HL-60/S4 (cell line): Measurements from ENCODE around the gene UPK2.

ENCODE experiments used
- in situ Hi-C: fragments of 300-500 bp; cut with MboI; formaldehyde crosslinking; loops from 2 replicates; pipeline ENCODE4 v1.14.3; 2022; ENCODE audit warnings: low sequenced_read_pairs

UPK2 gene

DNA sequence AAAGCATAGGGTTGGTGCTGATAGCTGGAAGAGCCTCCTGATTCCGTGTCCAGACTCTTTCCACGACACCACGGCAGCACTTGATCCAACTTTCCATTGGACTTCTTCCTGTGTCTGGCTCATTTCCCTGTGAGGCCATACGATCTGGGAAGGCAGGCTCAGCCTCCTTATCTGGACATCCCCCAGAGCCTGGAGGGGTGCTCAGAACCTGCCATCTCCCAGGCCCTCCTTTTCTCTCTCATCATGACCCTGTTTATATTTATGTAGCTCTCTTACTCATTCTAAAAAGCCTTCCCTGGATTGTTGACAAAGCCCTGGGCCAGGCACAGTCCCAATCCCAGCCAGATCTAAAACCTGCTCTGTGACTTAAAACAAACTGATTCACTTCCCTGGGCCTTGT lies 22.6 kb upstream of the UPK2 start:
- in situ Hi-C loops = no loop called here

- in situ Hi-C loops = no loop called here
These were observed 20.7 kb upstream of the UPK2 start for GRCh38 chr11:118935376-118935775.

DNA sequence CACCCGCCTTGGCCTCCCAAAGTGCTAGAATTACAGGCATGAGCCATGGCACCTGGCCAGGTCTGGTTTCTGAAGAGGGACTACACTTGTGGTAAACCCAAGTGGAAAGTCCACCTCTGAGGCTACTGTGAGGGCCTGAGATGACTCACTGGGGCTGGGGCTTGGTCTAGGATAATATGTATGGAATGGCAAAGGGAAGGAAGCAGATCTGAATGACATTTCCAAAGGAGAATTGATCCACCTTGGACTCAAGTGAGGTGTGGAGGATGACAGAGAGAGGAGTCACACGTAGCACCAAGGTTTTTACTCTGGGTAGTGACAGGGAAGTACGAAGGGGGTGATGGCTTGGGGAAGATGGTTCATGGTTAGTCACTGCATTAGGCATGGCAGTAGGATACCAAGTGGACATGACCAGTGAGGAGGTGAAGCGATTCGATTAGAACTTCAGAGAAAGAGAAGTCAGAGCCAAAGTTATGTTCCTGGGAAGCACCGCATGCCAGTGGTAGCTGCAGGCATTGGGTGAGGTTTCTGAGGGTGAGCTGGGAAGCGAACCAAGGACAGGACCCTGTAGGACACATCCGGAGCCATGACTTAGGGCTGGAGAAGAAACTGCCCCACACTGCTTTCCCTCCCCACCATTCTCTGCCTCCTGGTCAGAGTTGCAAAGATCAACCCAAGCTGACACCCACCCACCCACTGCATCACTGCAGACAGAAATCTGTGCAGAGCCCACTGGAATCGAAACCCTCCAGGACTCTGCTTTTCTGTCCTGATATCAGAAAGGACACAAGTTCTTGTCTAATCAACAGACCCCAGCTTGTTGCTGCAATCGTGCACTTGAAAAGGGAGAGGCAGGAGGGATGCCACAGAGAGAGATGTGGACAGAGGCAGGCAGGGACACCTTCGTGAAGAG lies 17.4 kb upstream of the UPK2 start:
- in situ Hi-C loops = no loop called here

GRCh38 chr11:118939404-118939915 lies 16.6 kb upstream of the UPK2 start:
- in situ Hi-C loops = no loop called here

- in situ Hi-C loops = no loop called here
These were observed 16.0 kb upstream of the UPK2 start for GRCh38 chr11:118939953-118940598.

DNA sequence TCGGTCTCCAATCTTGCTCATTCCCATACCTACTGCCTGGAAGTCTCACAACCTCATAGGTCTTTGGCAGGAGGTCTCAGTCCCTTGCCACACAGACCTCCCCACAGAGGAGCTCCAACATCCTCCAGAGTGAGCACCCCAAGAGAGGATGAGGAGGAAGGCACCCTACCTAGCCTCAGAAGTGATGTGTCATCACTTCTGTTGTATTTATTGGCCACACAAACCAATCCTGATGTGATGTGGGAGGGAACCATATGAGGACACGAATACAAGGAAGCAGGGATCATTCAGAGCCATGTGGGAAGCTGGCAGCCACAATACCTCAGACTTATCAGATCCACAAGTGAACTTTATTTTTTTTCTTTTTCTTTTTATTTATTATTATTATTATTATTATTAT lies 9.0 kb upstream of the UPK2 start:
- in situ Hi-C loops = no loop called here

DNA sequence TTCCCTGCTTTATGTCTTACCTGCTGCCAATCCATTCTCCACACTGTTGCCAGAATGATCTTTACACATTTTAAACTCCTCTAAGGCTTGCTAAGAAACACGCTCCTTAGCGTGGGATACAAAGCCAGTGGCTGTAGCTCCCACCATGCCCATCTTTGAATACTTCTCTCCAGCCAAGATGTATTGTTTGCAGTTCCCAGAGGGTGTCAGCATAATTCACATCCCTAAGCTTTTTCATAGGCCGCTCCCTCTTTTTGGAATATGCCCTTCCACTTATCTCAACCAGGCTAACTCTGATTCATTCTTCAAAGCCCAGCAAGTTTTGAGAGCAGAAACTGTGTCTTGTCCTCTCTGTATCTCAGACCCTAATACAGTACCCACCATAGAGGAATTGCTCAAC lies 8.1 kb upstream of the UPK2 start:
- in situ Hi-C loops = no loop called here

DNA sequence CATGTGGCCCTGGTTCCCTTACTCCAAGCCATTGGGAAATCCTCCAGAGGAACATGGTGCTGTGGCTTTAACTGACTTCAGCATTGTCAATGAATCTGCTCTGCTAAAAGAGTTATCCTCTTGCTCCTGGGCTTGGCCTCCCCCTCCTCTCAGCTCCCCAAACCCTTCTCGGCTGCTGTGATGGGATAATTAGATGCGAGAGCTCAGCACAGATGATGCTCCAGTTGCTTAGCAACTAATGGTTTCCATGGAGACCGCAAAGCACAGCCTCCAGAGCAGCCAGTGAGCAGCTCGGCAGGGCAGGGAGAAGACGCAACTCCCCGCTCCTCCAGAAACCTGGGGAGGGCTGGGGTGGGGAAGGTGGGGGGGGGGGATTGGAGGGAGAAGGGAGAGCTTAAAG lies 2.8 kb upstream of the UPK2 start:
- in situ Hi-C loops = loop anchor here (25.0 kb wide), 1 partner anchor 266 kb away; the partner anchor contains the start of gene TREH

DNA sequence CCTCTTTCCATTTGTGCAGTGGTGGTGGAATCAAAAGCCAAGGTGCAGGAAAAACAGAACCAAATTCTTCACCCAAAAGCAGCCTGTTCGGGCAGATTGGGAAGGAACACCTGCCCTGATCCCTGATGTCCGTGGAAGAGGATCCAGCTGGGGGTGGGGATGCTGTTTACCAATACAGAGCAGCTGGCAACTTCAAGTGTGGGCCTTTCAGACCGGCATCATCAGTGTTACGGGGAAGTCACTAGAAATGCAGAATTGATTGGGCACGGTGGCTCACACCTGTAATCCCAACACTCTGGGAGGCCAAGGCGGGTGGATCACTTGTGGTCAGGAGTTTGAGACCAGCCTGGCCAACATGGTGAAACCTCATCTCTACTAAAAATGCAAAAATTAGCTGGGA lies 2.1 kb upstream of the UPK2 start:
- in situ Hi-C loops = loop anchor here (25.0 kb wide), 1 partner anchor 267 kb away; the partner anchor contains the start of gene TREH

DNA sequence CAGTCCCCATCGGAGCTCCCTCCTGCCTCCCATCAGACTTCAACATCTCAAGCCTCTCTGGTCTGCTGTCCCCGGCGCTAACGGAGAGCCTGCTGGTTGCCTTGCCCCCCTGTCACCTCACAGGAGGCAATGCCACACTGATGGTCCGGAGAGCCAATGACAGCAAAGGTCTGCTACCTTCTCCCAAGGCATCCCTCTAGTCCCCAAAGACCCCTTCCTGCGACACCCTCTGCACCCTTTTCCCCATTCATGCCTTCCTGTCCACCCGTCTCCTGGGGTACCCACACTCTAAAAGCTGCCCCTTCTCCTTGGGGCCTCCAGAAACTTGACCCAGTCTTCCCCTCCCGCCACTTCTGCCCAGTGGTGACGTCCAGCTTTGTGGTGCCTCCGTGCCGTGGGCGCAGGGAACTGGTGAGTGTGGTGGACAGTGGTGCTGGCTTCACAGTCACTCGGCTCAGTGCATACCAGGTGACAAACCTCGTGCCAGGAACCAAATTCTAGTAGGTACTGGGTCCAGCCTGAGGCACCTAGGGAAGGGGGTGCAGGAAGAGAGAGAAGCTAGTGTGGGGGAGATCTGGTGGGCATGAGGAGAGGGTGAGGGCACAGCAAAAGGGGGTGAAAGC lies 860 bp downstream of the UPK2 start:
- in situ Hi-C loops = loop anchor here (5.0 to 25.0 kb wide), 2 partner anchors 45 to 270 kb away; partner anchors contain the start of gene TREH

GRCh38 chr11:118957549-118957948 lies 1.5 kb downstream of the UPK2 start:
- in situ Hi-C loops = loop anchor here (5.0 to 25.0 kb wide), 2 partner anchors 45 to 270 kb away; partner anchors contain the start of gene TREH

DNA sequence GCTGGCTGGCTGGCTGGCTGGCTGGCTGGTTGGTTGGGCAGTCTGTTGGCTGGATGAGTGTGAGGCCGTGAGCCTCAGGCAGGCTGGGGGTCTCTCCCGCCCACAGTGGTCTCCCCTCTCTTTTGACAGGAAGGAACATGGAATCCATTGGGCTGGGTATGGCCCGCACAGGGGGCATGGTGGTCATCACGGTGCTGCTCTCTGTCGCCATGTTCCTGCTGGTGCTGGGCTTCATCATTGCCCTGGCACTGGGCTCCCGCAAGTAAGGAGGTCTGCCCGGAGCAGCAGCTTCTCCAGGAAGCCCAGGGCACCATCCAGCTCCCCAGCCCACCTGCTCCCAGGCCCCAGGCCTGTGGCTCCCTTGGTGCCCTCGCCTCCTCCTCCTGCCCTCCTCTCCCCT lies 1.9 kb downstream of the UPK2 start:
- in situ Hi-C loops = loop anchor here (5.0 to 25.0 kb wide), 2 partner anchors 46 to 271 kb away; partner anchors contain the start of gene TREH

- in situ Hi-C loops = loop anchor here (5.0 to 25.0 kb wide), 2 partner anchors 46 to 271 kb away; partner anchors contain the start of gene TREH
These were observed 2.5 kb downstream of the UPK2 start for GRCh38 chr11:118958577-118958976.

DNA sequence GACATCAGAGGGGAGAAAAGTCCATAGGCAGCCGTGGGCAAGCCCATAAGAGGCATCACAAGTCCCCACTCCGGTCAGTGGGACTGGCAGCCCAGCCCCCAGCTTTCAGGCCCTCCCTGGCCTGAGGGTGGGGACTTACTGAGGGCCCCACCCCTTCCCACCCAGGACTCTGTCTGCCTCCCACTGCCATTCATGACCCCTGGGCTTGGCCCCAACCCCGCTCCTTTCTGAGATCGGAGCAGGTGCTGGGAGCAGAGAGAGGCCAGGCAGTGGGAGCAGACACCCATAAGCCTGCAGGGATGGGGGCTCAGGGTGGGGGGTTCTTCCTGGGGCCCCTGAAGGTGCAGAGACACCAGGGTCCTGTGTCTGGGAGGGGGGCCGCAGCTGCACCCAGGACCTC lies 5.1 kb downstream of the UPK2 start:
- in situ Hi-C loops = loop anchor here (25.0 kb wide), 1 partner anchor 274 kb away; the partner anchor contains the start of gene TREH

- in situ Hi-C loops = loop anchor here (25.0 kb wide), 1 partner anchor 274 kb away; the partner anchor contains the start of gene TREH
These were observed 5.5 kb downstream of the UPK2 start for GRCh38 chr11:118961591-118961990.

DNA sequence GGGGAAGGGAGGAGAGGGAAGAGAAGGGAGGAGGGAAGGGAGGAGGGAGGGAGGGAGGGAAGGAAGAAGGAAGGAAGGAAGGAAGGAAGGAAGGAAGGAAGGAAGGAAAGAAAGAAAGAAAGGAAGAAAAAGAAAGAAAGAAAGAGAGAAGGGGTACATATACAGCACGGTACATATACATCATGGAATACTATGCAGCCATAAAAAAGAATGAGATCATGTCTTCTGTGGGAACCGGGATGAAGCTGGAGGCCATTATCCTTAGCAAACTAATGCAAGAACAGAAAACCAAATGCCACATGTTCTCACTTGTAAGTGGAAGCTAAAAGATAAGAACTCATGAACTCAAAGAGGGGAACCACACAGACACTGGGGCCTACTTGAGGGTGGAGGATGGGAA lies 13.4 kb downstream of the UPK2 start:
- in situ Hi-C loops = loop anchor here (25.0 kb wide), 1 partner anchor 282 kb away; the partner anchor contains the start of gene TREH

DNA sequence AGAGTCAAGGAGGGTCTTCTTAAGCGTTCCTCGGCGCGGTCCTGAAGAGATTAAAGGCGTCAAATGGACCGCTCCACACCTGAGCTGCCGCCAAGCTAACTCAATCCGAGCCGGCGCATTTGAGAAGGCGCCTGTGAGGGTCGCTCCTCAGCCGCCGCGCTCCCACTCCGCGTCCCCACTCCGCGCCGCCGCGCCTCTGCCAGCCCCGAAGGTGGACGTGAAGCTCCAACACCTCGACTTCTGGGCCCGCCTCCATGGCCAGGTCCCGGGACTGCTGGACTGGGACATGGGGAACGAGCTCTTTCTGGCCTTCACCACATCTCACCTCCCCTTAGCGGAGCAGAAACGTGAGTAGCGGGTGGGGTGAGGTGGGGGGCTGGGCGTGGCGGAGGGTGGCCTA lies 15.5 kb downstream of the UPK2 start, which contains the start of gene FOXR1:
Gene FOXR1, plus strand, starts transcription at position 116 of the 400 bp plus-strand sequence. Its CDS starts 171 bp downstream, at position 287.
- in situ Hi-C loops = loop anchor here (25.0 kb wide), 1 partner anchor 284 kb away; the partner anchor contains the start of gene TREH

GRCh38 chr11:118973985-118974384 lies 17.9 kb downstream of the UPK2 start:
- in situ Hi-C loops = loop anchor here (25.0 kb wide), 1 partner anchor 287 kb away; the partner anchor contains the start of gene TREH

GRCh38 chr11:118975771-118976709 lies 19.9 kb downstream of the UPK2 start:
- in situ Hi-C loops = no loop called here
